Measurements from ENCODE around the gene SETD1A. TPM values are rescaled to one million over a fixed set of nuclear protein-coding genes. Genes with fewer than 3 reads are reported as not detected.

Gene SETD1A
- total RNA-seq, 2 donors from 2014 or later = 3.8 to 8.6 TPM

DNA sequence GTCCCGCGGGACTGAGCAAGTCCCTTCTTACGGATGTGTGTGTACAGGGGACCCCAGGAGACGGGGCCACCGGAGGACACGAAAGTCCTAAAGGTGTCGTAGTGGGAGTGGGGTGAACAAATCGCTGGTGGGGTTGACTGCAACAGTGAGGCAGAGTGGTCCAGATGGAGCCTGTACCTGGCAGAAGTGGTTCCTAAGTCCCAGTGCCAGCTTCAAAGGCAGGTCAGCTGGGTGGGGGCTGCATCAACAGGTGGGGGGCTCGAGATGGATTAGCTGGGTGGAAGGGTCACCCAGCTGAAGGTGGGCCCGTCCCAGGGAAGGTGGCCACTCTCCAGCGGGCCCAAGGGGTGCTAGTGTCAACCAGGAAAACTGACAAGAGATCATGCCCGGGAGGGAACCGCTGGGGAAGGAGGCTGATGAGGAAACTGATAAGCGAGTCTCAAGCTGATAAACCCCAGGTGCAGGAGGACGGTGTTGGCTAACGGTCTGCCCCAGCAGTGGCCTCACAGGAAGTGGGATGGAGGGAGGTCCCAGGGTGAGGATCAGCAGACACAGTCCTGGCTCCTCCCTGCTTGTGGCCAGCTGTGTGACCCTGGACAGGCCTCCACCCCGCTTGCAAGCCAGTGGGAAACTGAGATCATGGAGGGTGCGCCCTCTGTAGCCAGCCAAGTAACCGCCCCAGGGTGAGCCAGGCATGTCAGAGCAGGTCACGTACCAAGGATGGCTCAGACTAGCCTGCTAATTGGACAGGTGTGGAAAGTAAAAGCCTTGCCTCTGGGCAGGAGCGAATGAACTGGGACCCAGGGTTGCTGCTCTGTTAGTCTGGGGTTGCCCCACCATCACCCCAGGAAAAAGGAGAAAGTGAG, 7.7 kb upstream of the SETD1A start:
- peak; percentile 97 for DNase-seq (ENCODE audit: low spot score)
- Histone ChIP-seq H3K4me1 (peaks cover 0 to 52% of the 10 kb centered on the region in 2 donors), H3K27me3 (no peaks in the 10 kb centered on the region), H3K36me3 (no peaks in the 10 kb centered on the region), H3K9me3 (no peaks in the 10 kb centered on the region), H3K27ac (peak overlapping the region; percentile 95 to 96), H3K4me3 (peak overlapping the region; percentile 80 to 99)
- TF ChIP-seq, protein P1, sequence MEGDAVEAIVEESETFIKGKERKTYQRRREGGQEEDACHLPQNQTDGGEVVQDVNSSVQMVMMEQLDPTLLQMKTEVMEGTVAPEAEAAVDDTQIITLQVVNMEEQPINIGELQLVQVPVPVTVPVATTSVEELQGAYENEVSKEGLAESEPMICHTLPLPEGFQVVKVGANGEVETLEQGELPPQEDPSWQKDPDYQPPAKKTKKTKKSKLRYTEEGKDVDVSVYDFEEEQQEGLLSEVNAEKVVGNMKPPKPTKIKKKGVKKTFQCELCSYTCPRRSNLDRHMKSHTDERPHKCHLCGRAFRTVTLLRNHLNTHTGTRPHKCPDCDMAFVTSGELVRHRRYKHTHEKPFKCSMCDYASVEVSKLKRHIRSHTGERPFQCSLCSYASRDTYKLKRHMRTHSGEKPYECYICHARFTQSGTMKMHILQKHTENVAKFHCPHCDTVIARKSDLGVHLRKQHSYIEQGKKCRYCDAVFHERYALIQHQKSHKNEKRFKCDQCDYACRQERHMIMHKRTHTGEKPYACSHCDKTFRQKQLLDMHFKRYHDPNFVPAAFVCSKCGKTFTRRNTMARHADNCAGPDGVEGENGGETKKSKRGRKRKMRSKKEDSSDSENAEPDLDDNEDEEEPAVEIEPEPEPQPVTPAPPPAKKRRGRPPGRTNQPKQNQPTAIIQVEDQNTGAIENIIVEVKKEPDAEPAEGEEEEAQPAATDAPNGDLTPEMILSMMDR (IDR thresholded peaks at IDR 0.05) = no peak

DNA sequence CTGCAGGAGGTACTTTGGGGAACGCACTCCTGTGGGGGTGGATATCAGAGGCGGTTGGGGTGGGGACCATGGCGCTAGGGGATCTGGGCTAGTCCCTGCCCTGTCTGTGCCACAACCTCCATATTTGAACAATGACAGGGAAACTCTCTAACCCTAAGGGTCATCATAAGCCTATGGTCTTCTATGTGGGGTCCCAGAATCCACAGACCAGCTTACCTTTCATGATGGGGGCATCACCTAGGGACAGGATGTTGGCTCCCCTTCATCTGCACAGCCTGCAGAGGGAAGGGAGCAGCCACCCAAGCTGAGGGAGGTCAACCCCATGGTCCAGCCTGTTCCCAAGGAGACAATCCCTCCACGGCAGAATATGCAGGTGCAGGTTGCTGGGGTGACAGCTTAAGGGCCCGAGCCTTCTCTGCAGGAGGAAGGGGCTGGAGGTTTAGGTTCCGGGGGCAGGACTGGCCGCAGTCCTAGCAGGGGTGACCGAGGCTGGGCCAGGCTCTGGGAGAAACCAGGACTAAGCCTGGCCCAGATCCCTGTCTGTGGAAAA, 7.0 kb upstream of the SETD1A start:
- DNase-seq (ENCODE audit: low spot score) = no peak
- Histone ChIP-seq H3K4me3 (peak overlapping the region in 1 of 2 donors; percentile 99), H3K27me3 (no peaks in the 10 kb centered on the region), H3K9me3 (no peaks in the 10 kb centered on the region), H3K27ac (peak overlapping the region; percentile 95 to 96), H3K36me3 (no peaks in the 10 kb centered on the region), H3K4me1 (peaks cover 0 to 52% of the 10 kb centered on the region in 2 donors)
- TF ChIP-seq, protein P1 (IDR thresholded peaks at IDR 0.05) = no peak

DNA sequence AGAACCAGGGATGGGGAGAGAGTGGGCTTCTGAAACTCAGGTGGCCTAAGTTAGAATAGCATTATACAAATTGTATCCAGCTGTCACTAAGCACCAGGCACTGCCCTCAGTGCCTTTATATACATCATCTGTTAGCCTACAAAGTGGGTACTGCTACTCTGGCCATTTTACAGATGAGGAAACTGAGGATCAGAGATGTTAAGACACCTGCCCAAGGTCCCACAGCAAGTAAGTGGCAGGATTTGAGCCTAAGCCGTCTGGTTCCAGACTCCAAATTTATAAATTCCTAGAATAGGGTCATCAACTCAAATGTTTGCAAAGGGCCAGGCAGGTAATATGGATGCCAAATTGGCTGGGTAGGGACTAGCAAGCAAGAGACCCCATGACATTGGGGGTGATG, 6.4 kb upstream of the SETD1A start:
- no peak for DNase-seq (ENCODE audit: low spot score)
- peaks cover 0 to 52% of the 10 kb centered on the region in 2 donors for H3K4me1 ChIP-seq
- H3K27me3 ChIP-seq = no peaks in the 10 kb centered on the region
- TF ChIP-seq, protein P1 (IDR thresholded peaks at IDR 0.05) = no peak
- peak overlapping the region; percentile 95 to 96 for H3K27ac ChIP-seq
- H3K36me3 ChIP-seq = no peaks in the 10 kb centered on the region
- no peak overlapping the region for H3K4me3 ChIP-seq
- H3K9me3 ChIP-seq = no peaks in the 10 kb centered on the region

DNA sequence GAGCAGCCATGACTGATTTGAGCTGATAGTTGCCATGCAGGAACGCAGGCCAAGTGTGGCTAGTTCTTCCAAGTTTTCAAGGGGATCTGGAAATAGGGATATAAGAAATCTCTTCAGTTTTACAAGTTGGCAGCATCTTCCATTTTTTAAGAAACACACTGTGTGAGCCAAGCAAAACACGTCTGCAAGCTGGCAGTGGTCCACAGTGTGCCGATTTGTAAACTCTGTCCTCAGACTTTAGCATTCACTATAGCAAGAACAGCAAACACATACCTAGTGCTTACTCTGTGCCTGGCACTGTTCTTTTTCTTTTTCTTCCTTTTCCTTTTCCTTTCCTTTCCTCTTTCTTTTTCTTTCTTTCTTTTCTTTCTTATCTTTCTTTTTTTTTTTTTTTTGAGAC, 5.8 kb upstream of the SETD1A start:
- Histone ChIP-seq H3K27me3 (no peaks in the 10 kb centered on the region), H3K9me3 (no peaks in the 10 kb centered on the region), H3K4me1 (peaks cover 0 to 57% of the 10 kb centered on the region in 2 donors), H3K4me3 (no peak overlapping the region), H3K27ac (peak overlapping the region in 1 of 2 donors; percentile 35), H3K36me3 (no peaks in the 10 kb centered on the region)
- DNase-seq (ENCODE audit: low spot score) = peak; percentile 93
- TF ChIP-seq, protein P1 (IDR thresholded peaks at IDR 0.05) = no peak

DNA sequence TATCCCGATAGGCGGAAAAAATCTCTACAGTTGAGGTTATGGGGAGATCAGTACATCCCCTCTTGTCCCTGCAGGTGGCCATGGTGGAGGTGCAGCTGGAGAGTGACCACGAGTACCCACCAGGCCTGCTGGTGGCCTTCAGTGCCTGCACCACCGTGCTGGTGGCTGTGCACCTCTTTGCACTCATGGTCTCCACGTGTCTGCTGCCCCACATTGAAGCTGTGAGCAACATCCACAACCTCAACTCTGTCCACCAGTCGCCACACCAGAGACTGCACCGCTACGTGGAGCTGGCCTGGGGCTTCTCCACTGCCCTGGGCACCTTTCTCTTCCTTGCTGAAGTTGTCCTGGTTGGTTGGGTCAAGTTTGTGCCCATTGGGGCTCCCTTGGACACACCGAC, 4.4 kb upstream of the SETD1A start:
- DNase-seq (ENCODE audit: low spot score) = no peak
- Histone ChIP-seq H3K4me1 (peaks cover 0 to 56% of the 10 kb centered on the region in 2 donors), H3K27ac (no peak overlapping the region), H3K4me3 (no peak overlapping the region), H3K27me3 (no peaks in the 10 kb centered on the region), H3K36me3 (no peaks in the 10 kb centered on the region), H3K9me3 (no peaks in the 10 kb centered on the region)
- TF ChIP-seq, protein P1 (IDR thresholded peaks at IDR 0.05) = no peak

All from right atrium auricular region (tissue), 2 donors.